IgD-negative memory B cell (primary cell): ENCODE measurements around the gene RAPGEF6. TPM values are rescaled to one million over a fixed set of nuclear protein-coding genes. Genes with fewer than 3 reads are reported as not detected.
A peak's percentile ranks its signal among the peaks of the same experiment; 100 is the strongest.
"Not testable (repeated sequence)": the region's sequence is repeated elsewhere in the genome, so short reads cannot be mapped to it uniquely, and the experiment has no call there.

Experiments used
- H3K27ac Mint-ChIP-seq, 3 donors: one replicate each; pipeline ENCODE4 v1.8.0; 2020 to 2022; ENCODE audit warnings: mild to moderate bottlenecking in 3 of 3, mixed read lengths in 3 of 3, moderate library complexity in 1 of 3
- H3K27me3 Mint-ChIP-seq: one replicate; pipeline ENCODE4 v1.8.0; 2021; ENCODE audit warnings: mixed read lengths
- H3K36me3 Mint-ChIP-seq: one replicate; pipeline ENCODE4 v1.8.0; 2020; ENCODE audit warnings: mild to moderate bottlenecking, mixed read lengths
- H3K4me1 Mint-ChIP-seq, 3 donors: one replicate each; pipeline ENCODE4 v1.8.0; 2020 to 2022; ENCODE audit warnings: mixed read lengths in 3 of 3, mild to moderate bottlenecking in 1 of 3
- H3K4me3 Mint-ChIP-seq, 4 donors: one replicate each; pipeline ENCODE4 v1.8.0; 2020 to 2022; ENCODE audit warnings: mild to moderate bottlenecking in 4 of 4, mixed read lengths in 4 of 4, moderate library complexity in 3 of 4
- H3K9me3 Mint-ChIP-seq, 3 donors: one replicate each; pipeline ENCODE4 v1.8.0; 2020 to 2021; ENCODE audit warnings: mixed read lengths in 3 of 3, mild to moderate bottlenecking in 1 of 3
- polyA plus RNA-seq: library from polyadenylated mRNA; unstranded; fragments of 300-500 nt; fragmentation: Illumina TruSeq; gene quantifications from one replicate; pipeline ENCODE4 v1.2.3, GENCODE V29; 2021

RAPGEF6 gene
- polyA plus RNA-seq, 1 donor from 2014 or later, result 16.6 TPM

GRCh38 chr5:131609774-131610173 lies 25.3 kb downstream of the RAPGEF6 start:
- Mint-ChIP-seq H3K27me3 (no peaks in the 10 kb centered on the region), H3K36me3 (no peaks in the 10 kb centered on the region), H3K27ac (peak overlapping the region in 1 of 3 donors; percentile 3), H3K4me1 (peaks cover 22 to 55% (median 45%) of the 10 kb centered on the region in 3 donors), H3K4me3 (peak overlapping the region in 1 of 4 donors; percentile 73), H3K9me3 (no peaks in the 10 kb centered on the region)

- Mint-ChIP-seq H3K36me3 (peaks cover 2% of the 10 kb centered on the region), H3K27me3 (no peaks in the 10 kb centered on the region)
Measured at GRCh38 chr5:131608597-131608996, 26.4 kb downstream of the RAPGEF6 start.

GRCh38 chr5:131607903-131608540 lies 27.0 kb downstream of the RAPGEF6 start:
- Mint-ChIP-seq H3K4me3 (peak overlapping the region in 1 of 4 donors; percentile 63), H3K9me3 (no peaks in the 10 kb centered on the region), H3K27ac (peak overlapping the region in 2 of 3 donors; percentile 60 to 79), H3K36me3 (peaks cover 2% of the 10 kb centered on the region), H3K27me3 (no peaks in the 10 kb centered on the region), H3K4me1 (peaks cover 19 to 49% (median 37%) of the 10 kb centered on the region in 3 donors)

More at GRCh38 chr5:131608597-131608996, 26.4 kb downstream of the RAPGEF6 start:
- Mint-ChIP-seq H3K4me1 (peaks cover 20 to 50% (median 40%) of the 10 kb centered on the region in 3 donors), H3K27ac (peak overlapping the region in 2 of 3 donors; percentile 3 to 60), H3K4me3 (peak overlapping the region in 1 of 4 donors; percentile 63), H3K9me3 (no peaks in the 10 kb centered on the region)

DNA sequence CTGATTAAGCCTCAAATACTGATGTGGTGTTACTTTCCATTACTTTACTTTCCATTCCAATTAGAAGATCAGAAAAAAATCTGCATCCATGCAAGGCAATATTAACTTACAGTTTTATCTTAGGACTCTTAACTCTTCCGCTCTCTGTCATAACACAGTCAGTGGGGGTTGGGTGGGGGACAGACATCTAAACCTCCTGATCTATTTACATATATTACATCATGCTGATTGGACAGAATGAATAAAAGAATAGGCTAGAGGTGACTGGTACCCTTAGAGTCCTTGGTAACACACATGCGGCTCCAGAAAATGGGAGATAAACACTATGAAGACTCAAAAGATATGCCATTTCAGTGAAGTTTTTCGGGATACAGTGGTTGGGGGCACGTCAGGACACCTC lies 27.6 kb downstream of the RAPGEF6 start:
- Mint-ChIP-seq H3K4me1 (peaks cover 19 to 47% (median 37%) of the 10 kb centered on the region in 3 donors), H3K27ac (peak overlapping the region in 1 of 3 donors; percentile 79), H3K9me3 (no peaks in the 10 kb centered on the region), H3K27me3 (no peaks in the 10 kb centered on the region), H3K4me3 (peak overlapping the region in 1 of 4 donors; percentile 7), H3K36me3 (peaks cover 4% of the 10 kb centered on the region)

DNA sequence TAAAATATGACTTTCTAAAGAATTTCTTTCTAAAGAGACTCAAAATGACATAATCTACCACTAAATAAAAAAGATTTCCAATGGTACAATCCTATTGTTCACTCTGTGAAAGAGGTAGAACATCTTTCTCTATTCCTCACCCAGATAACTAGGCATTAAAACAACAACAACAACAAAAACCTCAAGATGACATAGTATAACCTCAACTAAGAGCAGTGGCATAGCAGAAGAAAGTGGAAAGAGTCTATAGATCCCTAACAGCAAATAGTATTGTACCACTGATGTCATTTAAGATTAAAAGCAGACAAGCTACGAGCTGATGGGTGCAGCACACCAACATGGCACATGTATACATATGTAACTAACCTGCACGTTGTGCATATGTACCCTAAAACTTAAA lies 29.9 kb downstream of the RAPGEF6 start:
- peak overlapping the region in 1 of 3 donors; percentile 68 for H3K27ac Mint-ChIP-seq
- H3K9me3 Mint-ChIP-seq, result no peaks in the 10 kb centered on the region
- peaks cover 15 to 41% (median 38%) of the 10 kb centered on the region in 3 donors for H3K4me1 Mint-ChIP-seq
- peaks cover 4% of the 10 kb centered on the region for H3K36me3 Mint-ChIP-seq
- H3K27me3 Mint-ChIP-seq, result no peaks in the 10 kb centered on the region
- H3K4me3 Mint-ChIP-seq, result no peak overlapping the region

DNA sequence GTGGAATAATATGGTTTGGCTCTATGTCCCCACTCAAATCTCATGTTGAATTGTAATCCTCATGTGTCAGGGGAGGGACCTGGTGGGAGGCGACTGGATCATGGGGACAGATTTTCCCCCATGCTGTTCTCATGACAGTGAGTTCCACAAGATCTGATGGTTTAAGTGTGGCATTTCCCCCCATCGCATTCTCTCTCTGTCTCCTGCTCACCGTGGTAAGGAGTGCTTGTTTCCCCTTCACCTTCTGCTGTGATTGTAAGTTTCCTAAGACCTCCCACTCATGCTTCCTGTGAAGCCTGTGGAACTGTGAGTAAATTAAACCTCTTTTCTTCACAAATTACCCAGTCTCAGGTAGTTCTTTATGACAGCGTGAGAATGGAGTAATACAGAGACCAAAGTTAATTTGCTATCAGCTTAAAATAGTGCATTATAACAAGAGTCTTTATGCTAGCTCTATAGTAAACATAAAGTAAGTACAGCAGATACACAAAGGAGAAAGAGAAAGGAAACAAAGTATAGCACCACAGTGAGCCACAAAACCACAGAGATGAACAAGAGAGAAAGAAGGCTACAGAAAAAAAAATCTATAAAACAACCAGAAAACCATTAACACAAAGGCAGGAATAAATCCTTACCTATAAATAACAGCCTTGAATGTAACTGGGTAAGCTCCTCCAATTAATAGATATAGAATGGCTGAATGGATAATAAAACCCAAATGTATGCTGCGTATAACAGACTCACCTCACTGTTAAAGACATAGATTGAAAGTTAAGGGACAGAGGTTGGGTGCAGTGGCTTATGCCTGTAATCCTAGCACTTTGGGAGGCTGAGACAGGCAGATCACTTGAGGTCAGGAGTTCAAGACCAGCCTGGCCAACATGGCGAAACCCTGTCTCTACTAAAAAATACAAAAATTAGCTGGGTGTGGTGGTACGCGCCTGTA lies 39.7 kb downstream of the RAPGEF6 start:
- Mint-ChIP-seq H3K4me3 (peak overlapping the region in 2 of 4 donors; percentile 9 to 69), H3K4me1 (peaks cover 33 to 46% (median 42%) of the 10 kb centered on the region in 3 donors), H3K27ac (peak overlapping the region in 2 of 3 donors; percentile 50 to 89), H3K36me3 (peaks cover 11% of the 10 kb centered on the region), H3K9me3 (peaks cover 0 to 3% (median 1%) of the 10 kb centered on the region in 3 donors), H3K27me3 (no peaks in the 10 kb centered on the region)

DNA sequence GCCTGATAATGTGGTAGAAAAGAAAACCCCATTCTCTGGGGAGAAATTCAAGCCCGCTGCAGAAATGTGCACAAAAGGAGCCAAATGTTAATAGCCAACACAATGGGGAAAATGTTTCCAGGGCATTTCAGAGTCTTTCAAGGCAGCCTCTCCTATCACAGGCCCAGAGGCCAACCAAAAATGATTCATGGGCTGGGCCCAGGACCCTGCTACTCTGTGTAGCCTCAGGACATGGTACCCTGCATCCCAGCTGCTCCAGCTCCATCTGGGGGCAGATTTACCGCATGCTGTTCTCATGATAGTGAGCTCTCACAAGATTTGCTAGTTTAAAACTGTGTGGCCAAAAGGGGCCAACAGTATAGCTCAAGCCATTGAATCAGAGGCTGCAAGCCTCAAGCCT lies 41.1 kb downstream of the RAPGEF6 start:
- peaks cover 0 to 3% (median 1%) of the 10 kb centered on the region in 3 donors for H3K9me3 Mint-ChIP-seq
- H3K36me3 Mint-ChIP-seq, result peaks cover 11% of the 10 kb centered on the region
- peak overlapping the region in 1 of 4 donors; percentile 15 for H3K4me3 Mint-ChIP-seq
- H3K27me3 Mint-ChIP-seq, result no peaks in the 10 kb centered on the region
- H3K27ac Mint-ChIP-seq, result peak overlapping the region in 1 of 3 donors; percentile 72
- peaks cover 33 to 51% (median 42%) of the 10 kb centered on the region in 3 donors for H3K4me1 Mint-ChIP-seq

GRCh38 chr5:131593436-131593835 lies 41.6 kb downstream of the RAPGEF6 start:
- Mint-ChIP-seq H3K4me3 (peak overlapping the region in 1 of 4 donors; percentile 15), H3K4me1 (peaks cover 31 to 48% (median 39%) of the 10 kb centered on the region in 3 donors), H3K36me3 (peaks cover 11% of the 10 kb centered on the region), H3K27ac (peak overlapping the region in 2 of 3 donors; percentile 50 to 80)
- H3K9me3 Mint-ChIP-seq, H3K27me3 Mint-ChIP-seq: not testable (repeated sequence)

- peak overlapping the region in 1 of 4 donors; percentile 17 for H3K4me3 Mint-ChIP-seq
- peaks cover 14 to 26% (median 22%) of the 10 kb centered on the region in 3 donors for H3K4me1 Mint-ChIP-seq
- peaks cover 0 to 2% (median 0%) of the 10 kb centered on the region in 3 donors for H3K9me3 Mint-ChIP-seq
- no peak overlapping the region for H3K27ac Mint-ChIP-seq
- no peaks in the 10 kb centered on the region for H3K27me3 Mint-ChIP-seq
- H3K36me3 Mint-ChIP-seq, result peaks cover 2% of the 10 kb centered on the region
Measured at GRCh38 chr5:131589510-131590348, 45.3 kb downstream of the RAPGEF6 start.

DNA sequence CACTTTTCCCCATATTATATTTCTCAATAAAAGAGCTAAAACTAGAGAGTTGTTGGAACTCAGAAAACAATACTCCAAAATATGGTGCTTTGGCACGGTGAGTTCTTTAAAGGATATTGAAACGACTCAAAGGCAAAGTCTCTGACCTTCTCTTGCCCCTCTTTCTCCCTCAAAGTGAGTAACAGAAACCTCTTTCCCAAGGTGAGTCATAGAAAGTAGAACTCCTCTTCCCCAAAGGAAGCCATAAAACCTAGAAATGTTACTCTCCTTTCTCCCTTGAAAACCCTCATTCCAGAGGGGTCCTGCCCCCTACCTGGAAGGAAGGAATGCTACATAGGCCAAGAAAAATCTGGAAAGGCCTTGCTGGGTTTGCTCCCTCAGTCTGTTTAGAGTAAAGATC lies 47.5 kb downstream of the RAPGEF6 start:
- Mint-ChIP-seq H3K36me3 (peaks cover 1% of the 10 kb centered on the region), H3K27ac (no peak overlapping the region), H3K9me3 (no peaks in the 10 kb centered on the region), H3K4me1 (peaks cover 10 to 24% (median 12%) of the 10 kb centered on the region in 3 donors), H3K4me3 (no peak overlapping the region), H3K27me3 (no peaks in the 10 kb centered on the region)

- Mint-ChIP-seq H3K9me3 (no peaks in the 10 kb centered on the region), H3K4me3 (no peak overlapping the region), H3K27ac (no peak overlapping the region), H3K4me1 (peaks cover 15 to 23% (median 17%) of the 10 kb centered on the region in 3 donors), H3K36me3 (peaks cover 6% of the 10 kb centered on the region), H3K27me3 (no peaks in the 10 kb centered on the region)
Measured at GRCh38 chr5:131581702-131582101, 53.3 kb downstream of the RAPGEF6 start.

DNA sequence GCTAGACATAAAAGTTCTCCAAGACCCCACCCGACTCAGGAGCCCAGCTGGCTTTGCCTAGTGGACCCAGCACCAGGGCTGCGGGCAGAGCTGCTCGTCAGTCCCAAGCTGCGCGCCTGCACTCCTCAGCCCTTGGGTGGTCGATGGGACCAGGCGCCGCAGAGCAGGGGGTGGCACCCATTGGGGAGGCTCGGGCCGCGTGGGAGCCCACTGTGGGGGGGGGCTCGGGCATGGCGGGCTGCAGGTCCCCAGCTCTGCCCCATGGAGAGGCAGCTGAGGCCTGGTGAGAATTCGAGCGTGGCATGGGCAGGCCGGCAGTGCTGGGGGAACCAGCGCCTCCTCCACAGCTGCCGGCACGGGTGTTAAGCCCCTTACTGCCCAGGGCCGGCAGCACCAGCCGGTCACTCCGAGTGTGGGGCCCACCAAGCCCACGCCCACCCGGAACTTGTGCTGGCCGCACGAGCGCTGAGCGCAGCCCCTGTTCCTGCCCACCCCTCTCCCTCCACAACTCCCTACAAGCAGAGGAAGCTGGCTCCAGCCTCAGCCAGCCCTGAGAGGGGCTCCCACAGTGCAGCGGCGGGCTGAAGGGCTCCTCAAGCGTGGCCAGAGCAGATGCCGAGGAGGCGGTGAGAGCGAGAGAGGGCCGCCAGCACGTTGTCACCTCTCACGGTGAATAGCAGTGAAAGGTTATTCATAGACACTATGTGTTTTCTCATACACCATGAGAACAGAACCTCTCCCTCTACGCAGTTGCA lies 54.9 kb downstream of the RAPGEF6 start:
- Mint-ChIP-seq H3K4me1 (peaks cover 15 to 23% (median 17%) of the 10 kb centered on the region in 3 donors), H3K27me3 (no peaks in the 10 kb centered on the region), H3K27ac (peak overlapping the region in 1 of 3 donors; percentile 48), H3K36me3 (peaks cover 6% of the 10 kb centered on the region), H3K9me3 (no peaks in the 10 kb centered on the region), H3K4me3 (no peak overlapping the region)

- H3K36me3 Mint-ChIP-seq, result peaks cover 5% of the 10 kb centered on the region
- peaks cover 8 to 20% (median 15%) of the 10 kb centered on the region in 3 donors for H3K4me1 Mint-ChIP-seq
- no peaks in the 10 kb centered on the region for H3K27me3 Mint-ChIP-seq
- no peak overlapping the region for H3K27ac Mint-ChIP-seq
- H3K4me3 Mint-ChIP-seq, result no peak overlapping the region
- H3K9me3 Mint-ChIP-seq, result no peaks in the 10 kb centered on the region
Measured at GRCh38 chr5:131575660-131576227, 59.3 kb downstream of the RAPGEF6 start.
